ENCODE data around the gene FAM193A.

Gene FAM193A

GRCh38 chr4:2695346-2696060 is 159.1 kb downstream of the FAM193A start:
- H3K27ac ChIP-seq (ENCODE audit: low read depth, low read length): no peak overlapping the region
- no peaks in the 10 kb centered on the region for H3K9me3 ChIP-seq (ENCODE audit: control insufficient read depth in 1 of 2, low read length in 2 of 2)
- H3K27me3 ChIP-seq (ENCODE audit: control insufficient read depth in 1 of 2, insufficient read depth in 2 of 2, low read length in 2 of 2): no peaks in the 10 kb centered on the region
- H3K4me1 ChIP-seq (ENCODE audit: control insufficient read depth in 1 of 2, insufficient read depth in 2 of 2, low read length in 2 of 2): no peaks in the 10 kb centered on the region
- peaks cover 47 to 85% of the 10 kb centered on the region in 2 donors for H3K36me3 ChIP-seq (ENCODE audit: control insufficient read depth in 1 of 2, insufficient read depth in 2 of 2, low read length in 2 of 2)
- no peak overlapping the region for H3K9ac ChIP-seq (ENCODE audit: low read depth in 1 of 2, low read length in 2 of 2)
- no peak overlapping the region for H3K4me3 ChIP-seq (ENCODE audit: low read depth in 1 of 2, low read length in 2 of 2)

- H3K27me3 ChIP-seq (ENCODE audit: control insufficient read depth in 1 of 2, insufficient read depth in 2 of 2, low read length in 2 of 2): no peaks in the 10 kb centered on the region
- H3K9me3 ChIP-seq (ENCODE audit: control insufficient read depth in 1 of 2, low read length in 2 of 2): no peaks in the 10 kb centered on the region
- H3K9ac ChIP-seq (ENCODE audit: low read depth in 1 of 2, low read length in 2 of 2): no peak overlapping the region
- H3K27ac ChIP-seq (ENCODE audit: low read depth, low read length): no peak overlapping the region
- no peaks in the 10 kb centered on the region for H3K4me1 ChIP-seq (ENCODE audit: control insufficient read depth in 1 of 2, insufficient read depth in 2 of 2, low read length in 2 of 2)
- peaks cover 47 to 83% of the 10 kb centered on the region in 2 donors for H3K36me3 ChIP-seq (ENCODE audit: control insufficient read depth in 1 of 2, insufficient read depth in 2 of 2, low read length in 2 of 2)
- H3K4me3 ChIP-seq (ENCODE audit: low read depth in 1 of 2, low read length in 2 of 2): no peak overlapping the region
These were observed 160.0 kb downstream of the FAM193A start for GRCh38 chr4:2696423-2696822.

- Histone ChIP-seq H3K9me3 (ENCODE audit: control insufficient read depth in 1 of 2, low read length in 2 of 2) (no peaks in the 10 kb centered on the region), H3K4me1 (ENCODE audit: control insufficient read depth in 1 of 2, insufficient read depth in 2 of 2, low read length in 2 of 2) (no peaks in the 10 kb centered on the region), H3K36me3 (ENCODE audit: control insufficient read depth in 1 of 2, insufficient read depth in 2 of 2, low read length in 2 of 2) (peaks cover 45 to 87% of the 10 kb centered on the region in 2 donors), H3K9ac (ENCODE audit: low read depth in 1 of 2, low read length in 2 of 2) (no peak overlapping the region), H3K4me3 (ENCODE audit: low read depth in 1 of 2, low read length in 2 of 2) (no peak overlapping the region), H3K27me3 (ENCODE audit: control insufficient read depth in 1 of 2, insufficient read depth in 2 of 2, low read length in 2 of 2) (no peaks in the 10 kb centered on the region), H3K27ac (ENCODE audit: low read depth, low read length) (no peak overlapping the region)
These were observed 161.6 kb downstream of the FAM193A start for GRCh38 chr4:2697995-2698414.

GRCh38 chr4:2698504-2698903 is 162.1 kb downstream of the FAM193A start:
- no peaks in the 10 kb centered on the region for H3K4me1 ChIP-seq (ENCODE audit: control insufficient read depth in 1 of 2, insufficient read depth in 2 of 2, low read length in 2 of 2)
- H3K27me3 ChIP-seq (ENCODE audit: control insufficient read depth in 1 of 2, insufficient read depth in 2 of 2, low read length in 2 of 2): no peaks in the 10 kb centered on the region
- peaks cover 44 to 90% of the 10 kb centered on the region in 2 donors for H3K36me3 ChIP-seq (ENCODE audit: control insufficient read depth in 1 of 2, insufficient read depth in 2 of 2, low read length in 2 of 2)
- H3K9ac ChIP-seq (ENCODE audit: low read depth in 1 of 2, low read length in 2 of 2): no peak overlapping the region
- H3K27ac ChIP-seq (ENCODE audit: low read depth, low read length): no peak overlapping the region
- H3K9me3 ChIP-seq (ENCODE audit: control insufficient read depth in 1 of 2, low read length in 2 of 2): no peaks in the 10 kb centered on the region
- no peak overlapping the region for H3K4me3 ChIP-seq (ENCODE audit: low read depth in 1 of 2, low read length in 2 of 2)

- no peak overlapping the region for H3K27ac ChIP-seq (ENCODE audit: low read depth, low read length)
- H3K9me3 ChIP-seq (ENCODE audit: control insufficient read depth in 1 of 2, low read length in 2 of 2): no peaks in the 10 kb centered on the region
- peaks cover 41 to 90% of the 10 kb centered on the region in 2 donors for H3K36me3 ChIP-seq (ENCODE audit: control insufficient read depth in 1 of 2, insufficient read depth in 2 of 2, low read length in 2 of 2)
- no peak overlapping the region for H3K9ac ChIP-seq (ENCODE audit: low read depth in 1 of 2, low read length in 2 of 2)
- H3K27me3 ChIP-seq (ENCODE audit: control insufficient read depth in 1 of 2, insufficient read depth in 2 of 2, low read length in 2 of 2): no peaks in the 10 kb centered on the region
- H3K4me3 ChIP-seq (ENCODE audit: low read depth in 1 of 2, low read length in 2 of 2): no peak overlapping the region
- no peaks in the 10 kb centered on the region for H3K4me1 ChIP-seq (ENCODE audit: control insufficient read depth in 1 of 2, insufficient read depth in 2 of 2, low read length in 2 of 2)
These were observed 162.6 kb downstream of the FAM193A start for GRCh38 chr4:2698951-2699505.

- H3K27me3 ChIP-seq (ENCODE audit: control insufficient read depth in 1 of 2, insufficient read depth in 2 of 2, low read length in 2 of 2): no peaks in the 10 kb centered on the region
- no peaks in the 10 kb centered on the region for H3K4me1 ChIP-seq (ENCODE audit: control insufficient read depth in 1 of 2, insufficient read depth in 2 of 2, low read length in 2 of 2)
- no peak overlapping the region for H3K27ac ChIP-seq (ENCODE audit: low read depth, low read length)
- H3K4me3 ChIP-seq (ENCODE audit: low read depth in 1 of 2, low read length in 2 of 2): no peak overlapping the region
- no peaks in the 10 kb centered on the region for H3K9me3 ChIP-seq (ENCODE audit: control insufficient read depth in 1 of 2, low read length in 2 of 2)
- no peak overlapping the region for H3K9ac ChIP-seq (ENCODE audit: low read depth in 1 of 2, low read length in 2 of 2)
- H3K36me3 ChIP-seq (ENCODE audit: control insufficient read depth in 1 of 2, insufficient read depth in 2 of 2, low read length in 2 of 2): peaks cover 40 to 91% of the 10 kb centered on the region in 2 donors
These were observed 163.1 kb downstream of the FAM193A start for GRCh38 chr4:2699534-2699933.

GRCh38 chr4:2700031-2700430 is 163.6 kb downstream of the FAM193A start:
- H3K9me3 ChIP-seq (ENCODE audit: control insufficient read depth in 1 of 2, low read length in 2 of 2): no peaks in the 10 kb centered on the region
- no peak overlapping the region for H3K9ac ChIP-seq (ENCODE audit: low read depth in 1 of 2, low read length in 2 of 2)
- H3K27me3 ChIP-seq (ENCODE audit: control insufficient read depth in 1 of 2, insufficient read depth in 2 of 2, low read length in 2 of 2): no peaks in the 10 kb centered on the region
- H3K4me3 ChIP-seq (ENCODE audit: low read depth in 1 of 2, low read length in 2 of 2): no peak overlapping the region
- H3K4me1 ChIP-seq (ENCODE audit: control insufficient read depth in 1 of 2, insufficient read depth in 2 of 2, low read length in 2 of 2): no peaks in the 10 kb centered on the region
- H3K36me3 ChIP-seq (ENCODE audit: control insufficient read depth in 1 of 2, insufficient read depth in 2 of 2, low read length in 2 of 2): peaks cover 36 to 89% of the 10 kb centered on the region in 2 donors
- no peak overlapping the region for H3K27ac ChIP-seq (ENCODE audit: low read depth, low read length)

- H3K4me1 ChIP-seq (ENCODE audit: control insufficient read depth in 1 of 2, insufficient read depth in 2 of 2, low read length in 2 of 2): no peaks in the 10 kb centered on the region
- peaks cover 31 to 73% of the 10 kb centered on the region in 2 donors for H3K36me3 ChIP-seq (ENCODE audit: control insufficient read depth in 1 of 2, insufficient read depth in 2 of 2, low read length in 2 of 2)
- no peak overlapping the region for H3K4me3 ChIP-seq (ENCODE audit: low read depth in 1 of 2, low read length in 2 of 2)
- no peak overlapping the region for H3K9ac ChIP-seq (ENCODE audit: low read depth in 1 of 2, low read length in 2 of 2)
- no peaks in the 10 kb centered on the region for H3K9me3 ChIP-seq (ENCODE audit: control insufficient read depth in 1 of 2, low read length in 2 of 2)
- H3K27me3 ChIP-seq (ENCODE audit: control insufficient read depth in 1 of 2, insufficient read depth in 2 of 2, low read length in 2 of 2): no peaks in the 10 kb centered on the region
- no peak overlapping the region for H3K27ac ChIP-seq (ENCODE audit: low read depth, low read length)
These were observed 165.9 kb downstream of the FAM193A start for GRCh38 chr4:2702361-2702760.

GRCh38 chr4:2702770-2703169 is 166.3 kb downstream of the FAM193A start:
- H3K27me3 ChIP-seq (ENCODE audit: control insufficient read depth in 1 of 2, insufficient read depth in 2 of 2, low read length in 2 of 2): no peaks in the 10 kb centered on the region
- no peaks in the 10 kb centered on the region for H3K4me1 ChIP-seq (ENCODE audit: control insufficient read depth in 1 of 2, insufficient read depth in 2 of 2, low read length in 2 of 2)
- H3K27ac ChIP-seq (ENCODE audit: low read depth, low read length): no peak overlapping the region
- no peak overlapping the region for H3K9ac ChIP-seq (ENCODE audit: low read depth in 1 of 2, low read length in 2 of 2)
- H3K36me3 ChIP-seq (ENCODE audit: control insufficient read depth in 1 of 2, insufficient read depth in 2 of 2, low read length in 2 of 2): peaks cover 30 to 71% of the 10 kb centered on the region in 2 donors
- no peaks in the 10 kb centered on the region for H3K9me3 ChIP-seq (ENCODE audit: control insufficient read depth in 1 of 2, low read length in 2 of 2)
- H3K4me3 ChIP-seq (ENCODE audit: low read depth in 1 of 2, low read length in 2 of 2): no peak overlapping the region

- no peak overlapping the region for H3K9ac ChIP-seq (ENCODE audit: low read depth in 1 of 2, low read length in 2 of 2)
- no peak overlapping the region for H3K27ac ChIP-seq (ENCODE audit: low read depth, low read length)
- peaks cover 0 to 10% of the 10 kb centered on the region in 2 donors for H3K4me1 ChIP-seq (ENCODE audit: control insufficient read depth in 1 of 2, insufficient read depth in 2 of 2, low read length in 2 of 2)
- no peaks in the 10 kb centered on the region for H3K27me3 ChIP-seq (ENCODE audit: control insufficient read depth in 1 of 2, insufficient read depth in 2 of 2, low read length in 2 of 2)
- H3K9me3 ChIP-seq (ENCODE audit: control insufficient read depth in 1 of 2, low read length in 2 of 2): no peaks in the 10 kb centered on the region
- no peak overlapping the region for H3K4me3 ChIP-seq (ENCODE audit: low read depth in 1 of 2, low read length in 2 of 2)
- H3K36me3 ChIP-seq (ENCODE audit: control insufficient read depth in 1 of 2, insufficient read depth in 2 of 2, low read length in 2 of 2): peaks cover 14 to 31% of the 10 kb centered on the region in 2 donors
These were observed 175.9 kb downstream of the FAM193A start for GRCh38 chr4:2712261-2712842.
